ENCODE measurements around the gene LCN15.

The LCN15 gene

DNA sequence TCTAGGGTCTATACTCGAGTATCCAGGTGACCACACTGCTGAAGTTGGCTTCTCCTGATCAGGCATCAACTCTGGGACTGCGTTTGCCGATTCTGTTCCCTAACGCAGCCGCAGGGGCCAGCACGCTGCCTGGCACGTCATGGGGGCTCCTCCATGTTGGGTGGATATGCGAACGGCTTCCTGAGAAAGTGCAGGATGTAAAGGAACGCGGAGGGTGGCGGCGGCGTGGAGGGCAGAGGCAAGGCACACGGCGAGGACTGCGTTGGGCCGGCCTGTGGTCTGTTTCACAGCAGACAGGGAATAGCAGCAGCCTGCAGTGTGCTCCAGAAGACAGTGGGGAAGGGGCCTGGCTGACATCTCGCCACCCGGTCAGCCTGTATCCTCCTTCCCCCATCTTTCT, 25.4 kb downstream of the LCN15 start:
- DNase-seq: no peak

DNA sequence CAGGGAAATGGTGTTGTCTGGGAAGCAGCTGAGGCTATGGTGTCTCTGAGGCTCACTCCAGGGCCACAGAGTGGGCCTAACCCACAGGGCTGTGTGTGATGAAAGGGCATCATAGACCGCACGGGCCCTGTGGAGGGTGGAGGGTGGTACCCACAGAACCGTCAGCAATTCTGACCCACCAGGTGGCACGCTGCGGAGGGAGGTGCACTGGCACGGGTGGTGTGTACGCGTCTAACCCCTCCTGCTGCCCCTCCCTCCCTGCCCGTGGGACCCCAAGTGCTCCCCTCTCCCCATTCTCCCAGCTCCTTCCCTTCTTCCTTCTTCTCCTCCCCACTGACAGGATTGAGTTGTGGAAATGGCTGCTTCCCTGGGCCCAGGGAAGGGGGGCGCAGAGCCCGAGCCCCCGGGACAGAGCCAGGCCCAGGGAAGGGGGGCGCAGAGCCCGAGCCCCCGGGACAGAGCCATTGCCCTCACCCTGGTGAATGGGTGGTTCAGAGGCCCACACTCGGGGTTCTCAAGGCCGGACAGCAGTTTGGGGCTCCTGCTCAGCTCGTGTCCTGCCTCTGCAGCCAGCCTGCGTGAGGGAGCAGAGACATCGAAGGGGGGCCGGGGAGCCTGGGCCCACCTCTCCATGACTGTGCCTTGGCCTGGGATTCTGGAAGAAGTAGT, 28.4 kb downstream of the LCN15 start:
- DNase-seq: no peak

DNA sequence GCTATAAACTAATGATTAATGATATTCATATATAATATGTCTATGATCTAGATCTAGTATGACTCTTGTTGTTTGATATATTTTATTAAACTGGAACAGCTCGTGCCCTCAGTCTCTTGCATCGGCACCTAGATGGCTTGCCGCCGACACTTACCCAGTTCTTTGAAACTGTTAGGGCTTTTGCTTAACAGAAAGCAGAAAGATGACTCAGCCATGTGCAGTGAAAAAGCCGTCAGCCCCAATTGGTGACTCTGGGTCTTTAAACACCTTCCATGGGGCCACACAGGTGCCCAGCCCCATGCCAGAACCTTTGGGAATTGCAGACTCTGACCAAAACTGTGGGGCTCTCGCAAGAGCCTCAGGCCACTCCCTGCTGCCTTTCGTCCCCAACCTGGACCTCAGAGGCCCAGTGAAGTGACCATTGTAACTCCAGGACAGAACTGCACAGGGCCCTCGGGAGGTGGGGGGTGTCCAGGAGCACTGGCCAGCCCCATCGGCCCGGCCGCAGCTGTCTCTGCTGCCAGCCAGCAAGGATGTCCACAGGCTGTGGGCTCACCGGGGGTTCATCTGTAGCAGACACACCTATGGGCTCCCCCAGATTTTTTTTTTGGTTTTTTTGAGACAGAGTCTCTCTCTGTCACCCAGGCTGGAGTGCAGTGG, 29.4 kb downstream of the LCN15 start:
- no peak for DNase-seq

DNA sequence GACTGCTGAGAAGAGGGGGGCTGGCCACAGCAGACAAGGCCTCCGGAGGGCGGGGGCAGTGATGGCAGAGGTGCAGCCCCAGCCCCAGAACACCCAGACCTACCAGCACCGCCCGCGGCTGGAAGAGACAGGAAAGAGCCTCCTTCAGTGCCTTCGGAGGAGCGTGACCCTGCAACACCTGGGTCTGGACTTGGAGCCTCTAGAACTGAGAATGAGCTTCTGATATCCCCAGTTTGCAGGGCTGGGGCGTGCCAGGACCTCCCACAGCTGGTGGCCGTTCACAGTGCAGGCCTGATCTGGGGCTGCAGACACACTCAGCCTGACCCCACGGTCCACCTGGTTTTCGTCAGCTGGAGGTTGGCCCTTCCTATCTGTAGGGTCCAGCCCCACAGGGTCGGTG, 30.7 kb downstream of the LCN15 start:
- no peak for DNase-seq

DNA sequence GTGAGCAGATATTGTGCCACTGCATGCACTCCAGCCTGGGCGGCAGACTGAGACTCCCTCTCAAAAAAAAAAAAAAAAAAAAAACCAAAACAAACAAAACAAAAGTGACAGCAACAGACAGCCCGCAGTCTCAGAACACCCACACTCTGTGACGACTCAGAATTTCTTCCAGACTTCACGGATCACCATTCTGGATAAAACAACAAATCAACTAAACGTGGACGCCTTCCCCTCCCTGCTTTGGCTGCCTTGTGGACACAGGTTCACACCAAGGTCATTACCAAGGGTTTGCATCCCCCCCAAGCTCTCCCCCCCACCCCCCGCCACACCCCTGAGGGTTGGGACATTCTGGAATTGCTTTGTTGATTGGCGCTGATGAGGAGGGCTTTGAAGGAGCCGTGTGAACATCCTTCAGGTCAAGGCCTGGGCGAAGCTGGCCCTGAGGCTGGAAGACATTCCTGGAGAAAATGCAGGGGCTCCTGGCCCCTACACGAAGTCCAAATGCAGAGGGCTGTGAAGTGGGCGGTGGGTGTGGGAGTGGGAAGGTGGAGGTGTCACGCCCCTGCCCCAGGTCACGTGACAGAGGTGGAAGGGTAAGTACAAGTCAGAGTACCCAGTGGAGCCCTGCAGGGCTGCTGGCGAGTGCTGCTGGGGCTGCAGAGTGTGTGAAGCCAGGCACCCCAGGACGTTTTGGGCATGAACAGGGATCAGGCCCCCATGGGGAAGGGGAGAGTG, 31.7 kb downstream of the LCN15 start:
- no peak for DNase-seq

DNA sequence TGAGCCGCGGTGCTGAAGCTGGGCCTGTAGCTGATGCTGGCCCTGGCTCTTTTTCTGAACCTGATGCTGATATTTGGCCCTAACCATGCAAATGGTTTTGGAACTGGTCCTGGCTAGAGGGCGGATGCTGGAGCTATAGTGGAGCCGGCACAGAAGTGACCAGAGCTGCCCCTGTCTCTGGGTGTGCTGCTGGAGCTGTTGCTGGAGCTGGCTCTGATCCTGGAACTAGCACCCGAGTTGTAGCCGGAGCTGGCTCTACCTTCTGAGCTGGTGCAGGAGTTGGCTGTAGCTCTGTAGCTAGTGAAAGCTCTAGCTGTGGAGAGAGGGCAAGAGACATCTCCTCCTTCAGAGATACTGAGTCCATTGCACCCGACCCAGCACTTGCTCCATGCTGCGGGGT, 34.4 kb downstream of the LCN15 start:
- no peak for DNase-seq

DNA sequence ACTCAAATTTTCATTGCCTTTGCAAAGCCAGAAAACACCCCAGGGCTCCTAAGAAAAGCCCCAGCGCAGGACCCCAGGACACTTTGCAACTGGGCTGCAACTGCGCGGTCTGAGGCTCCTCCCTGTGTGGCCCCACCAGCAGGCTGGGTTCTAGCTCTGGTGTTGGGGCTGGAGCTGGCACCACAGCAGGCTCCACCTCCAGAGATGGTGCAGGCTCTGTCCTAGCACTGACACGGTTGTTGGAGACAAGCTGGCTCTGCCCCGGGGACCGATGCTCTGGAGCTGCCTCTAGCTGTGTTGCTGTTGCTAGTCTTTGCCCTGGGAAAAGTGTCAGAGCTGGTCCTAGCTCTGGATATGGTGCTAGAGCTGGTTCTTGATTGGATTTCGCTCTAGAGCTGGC, 35.2 kb downstream of the LCN15 start:
- peak in 1 of 2 experiments; percentile 8 for DNase-seq

DNA sequence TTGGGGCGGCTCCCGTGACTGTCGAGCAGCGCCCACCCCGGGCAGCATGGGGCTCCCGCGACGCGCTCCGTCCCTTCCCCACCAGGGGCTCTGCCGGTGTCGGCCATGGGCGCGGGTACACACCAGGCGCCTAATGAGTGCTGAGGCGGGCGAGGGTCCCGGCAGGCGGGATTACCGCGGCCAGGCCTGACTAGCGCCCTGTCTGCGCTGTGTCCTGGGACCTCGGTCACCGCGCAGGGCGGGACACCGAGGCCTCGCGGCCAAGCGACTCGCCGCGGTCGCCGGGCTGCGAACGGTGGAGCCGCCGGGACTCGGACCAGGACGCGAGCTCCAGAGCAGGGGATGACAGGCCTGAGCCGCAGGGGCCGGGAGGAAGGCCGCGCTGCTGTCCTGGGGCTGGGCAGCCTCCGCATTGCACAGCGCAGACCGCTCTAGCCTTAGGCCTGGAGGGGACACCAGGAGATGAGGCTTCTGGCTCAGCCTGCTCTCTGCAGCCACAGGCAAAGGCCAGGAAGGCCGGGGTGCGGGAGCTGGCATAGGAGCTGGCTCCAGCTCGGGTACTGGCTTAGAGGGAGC, 35.7 kb downstream of the LCN15 start:
- no peak for DNase-seq

DNA sequence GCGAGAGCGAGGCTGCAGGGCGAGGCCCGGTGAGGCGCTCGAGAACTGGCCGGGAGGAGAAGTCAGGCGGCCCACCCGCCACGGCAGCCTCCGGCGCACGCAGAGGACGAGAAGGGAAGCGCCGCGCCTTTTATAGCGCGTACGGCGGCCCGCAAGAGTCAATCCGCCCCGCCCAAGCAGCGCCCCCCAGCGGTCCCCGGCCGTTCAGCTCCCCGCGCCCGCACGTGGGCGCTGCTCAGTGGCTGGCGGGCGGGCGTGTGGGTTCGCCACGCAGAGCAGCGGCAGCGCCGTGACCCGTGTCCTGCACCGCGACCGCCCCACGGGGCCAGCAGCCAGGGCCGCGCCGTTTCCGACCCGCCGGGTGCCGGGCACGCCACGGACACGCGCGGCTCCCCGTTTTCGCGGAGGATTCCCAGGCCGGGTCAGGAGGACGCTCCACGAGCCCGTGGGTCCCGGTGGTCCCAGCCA, 36.2 kb downstream of the LCN15 start:
- DNase-seq: peak; percentile 32 to 84

DNA sequence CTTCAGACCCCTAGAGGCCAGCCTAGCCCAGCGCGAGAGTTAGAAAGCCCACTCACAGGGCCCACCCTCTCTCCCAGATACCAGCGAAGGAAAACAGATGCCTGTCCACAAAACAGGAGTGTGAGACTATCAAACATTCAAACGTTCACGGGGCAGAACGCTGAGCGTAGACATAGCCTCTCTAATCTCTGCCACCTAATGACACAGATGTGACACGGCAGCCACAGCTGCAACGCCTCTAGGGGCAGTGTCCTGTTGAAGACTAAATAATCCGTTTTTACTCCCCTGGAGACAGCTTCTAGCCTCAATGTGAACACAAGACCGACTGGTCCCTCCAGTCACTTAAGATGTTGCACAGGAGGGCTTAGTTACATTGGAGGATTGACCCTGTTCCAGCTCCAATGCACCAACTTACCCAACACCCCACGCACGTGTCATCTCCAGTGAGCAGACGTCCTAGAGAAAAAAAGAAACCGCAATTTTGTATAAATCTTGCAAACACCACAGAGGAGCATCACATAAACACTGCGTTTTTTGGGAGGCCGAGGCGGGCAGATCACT, 37.6 kb downstream of the LCN15 start:
- no peak for DNase-seq

DNA sequence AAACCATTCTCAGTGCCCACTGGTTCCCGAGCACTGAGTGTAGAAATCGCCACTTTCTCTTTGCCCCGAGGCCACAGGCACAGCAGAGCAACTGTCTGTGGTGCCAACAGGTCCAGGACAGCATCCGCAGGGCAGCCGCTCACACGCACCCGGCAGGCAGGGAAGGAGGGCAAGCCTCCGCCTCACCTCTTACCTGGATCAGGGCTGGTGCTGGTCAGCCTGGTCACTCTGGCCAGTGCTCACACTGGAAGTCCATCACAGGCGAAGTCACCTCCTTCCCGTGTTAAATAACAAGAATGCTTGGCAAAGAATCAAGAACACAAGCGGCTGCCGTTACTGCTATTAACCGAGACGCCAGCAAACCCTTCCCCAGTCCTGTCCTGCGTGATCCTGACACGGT, 38.2 kb downstream of the LCN15 start:
- DNase-seq: no peak

DNA sequence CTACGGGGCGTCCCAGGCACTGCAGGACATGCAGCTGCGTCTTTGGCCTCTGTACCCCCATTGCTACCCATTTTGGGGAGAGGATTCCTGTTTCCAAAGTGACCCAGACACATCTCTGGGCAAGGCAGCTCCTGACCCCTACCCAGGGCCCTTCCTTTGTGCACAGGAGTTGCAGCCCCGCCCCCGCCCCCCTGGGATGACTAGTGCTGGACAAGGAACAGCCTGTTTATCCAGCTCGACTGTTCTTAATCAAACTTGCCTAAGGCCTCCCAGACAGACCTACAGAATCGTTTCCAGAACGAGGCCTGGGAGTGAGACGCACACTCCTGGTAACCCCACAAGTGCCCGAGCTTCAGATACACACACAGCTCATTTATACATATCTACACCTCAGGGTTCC, 38.7 kb downstream of the LCN15 start:
- no peak for DNase-seq

DNA sequence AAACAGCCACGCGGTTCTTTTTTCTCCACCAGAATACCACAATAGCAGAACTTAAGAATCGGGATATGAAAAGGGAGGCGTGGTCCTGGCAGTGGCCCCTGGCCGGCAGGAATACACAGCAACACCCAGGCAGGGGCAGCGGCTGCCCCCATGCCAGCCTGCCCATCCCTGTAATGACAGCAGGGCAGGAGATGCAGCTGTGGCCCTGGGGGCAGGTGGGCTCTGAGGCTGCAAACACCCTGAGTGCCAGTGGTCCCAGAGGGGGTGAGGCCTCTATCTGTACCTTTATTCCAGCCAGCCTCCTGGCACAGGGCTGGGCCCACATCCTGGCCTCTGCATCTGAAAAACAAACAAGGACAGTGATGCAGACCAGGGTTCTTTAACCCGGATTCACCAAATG, 39.5 kb downstream of the LCN15 start:
- no peak for DNase-seq

DNA sequence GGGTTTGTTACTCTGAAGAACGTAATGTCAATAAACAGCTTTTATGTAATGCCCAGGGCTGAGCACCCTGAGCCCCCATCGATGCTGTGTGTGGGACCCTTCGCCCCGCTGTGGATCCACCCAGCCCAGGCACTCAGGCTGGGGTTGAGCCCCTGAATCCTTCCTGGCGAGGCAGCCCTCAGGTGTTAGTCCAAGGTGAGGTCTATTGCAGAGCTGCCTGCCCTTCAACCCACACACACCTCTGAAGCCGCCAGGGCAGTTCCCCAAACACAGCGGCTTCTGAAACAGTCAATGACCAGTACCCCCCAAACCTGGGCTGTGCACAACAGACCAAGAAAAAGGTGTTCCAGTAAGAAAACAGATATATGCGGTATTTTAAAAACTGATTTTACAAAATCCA, 40.3 kb downstream of the LCN15 start:
- no peak for DNase-seq

DNA sequence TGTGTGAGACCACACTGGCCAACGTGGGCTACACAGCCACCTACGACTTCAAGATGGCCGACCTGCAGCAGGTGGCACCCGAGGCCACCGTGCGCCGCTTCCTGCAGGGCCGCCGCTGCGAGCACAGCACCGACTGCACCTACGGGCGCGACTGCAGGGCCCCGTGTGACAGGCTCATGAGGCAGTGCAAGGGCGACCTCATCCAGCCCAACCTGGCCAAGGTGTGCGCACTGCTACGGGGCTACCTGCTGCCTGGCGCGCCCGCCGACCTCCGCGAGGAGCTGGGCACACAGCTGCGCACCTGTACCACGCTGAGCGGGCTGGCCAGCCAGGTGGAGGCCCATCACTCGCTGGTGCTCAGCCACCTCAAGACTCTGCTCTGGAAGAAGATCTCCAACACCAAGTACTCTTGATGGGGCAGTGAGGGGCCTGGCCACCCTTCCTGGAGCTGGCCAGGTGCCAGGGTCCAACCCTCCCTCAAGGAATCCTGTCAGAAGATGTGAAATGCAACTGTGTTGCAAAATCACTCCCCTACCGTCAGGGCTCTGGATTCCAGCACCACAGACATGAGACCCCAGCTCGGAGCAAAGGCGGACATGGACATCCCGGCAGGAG, 40.8 kb downstream of the LCN15 start:
- DNase-seq: no peak

DNA sequence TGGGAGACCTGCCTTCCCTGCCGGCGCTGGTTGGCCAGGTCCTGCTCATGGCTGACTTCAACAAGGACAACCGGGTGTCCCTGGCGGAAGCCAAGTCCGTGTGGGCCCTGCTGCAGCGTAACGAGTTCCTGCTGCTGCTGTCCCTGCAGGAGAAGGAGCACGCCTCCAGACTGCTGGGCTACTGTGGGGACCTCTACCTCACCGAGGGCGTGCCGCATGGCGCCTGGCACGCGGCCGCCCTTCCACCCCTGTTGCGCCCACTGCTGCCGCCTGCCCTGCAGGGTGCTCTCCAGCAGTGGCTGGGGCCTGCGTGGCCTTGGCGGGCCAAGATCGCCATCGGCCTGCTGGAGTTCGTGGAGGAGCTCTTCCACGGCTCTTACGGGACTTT, 41.4 kb downstream of the LCN15 start:
- no peak for DNase-seq

DNA sequence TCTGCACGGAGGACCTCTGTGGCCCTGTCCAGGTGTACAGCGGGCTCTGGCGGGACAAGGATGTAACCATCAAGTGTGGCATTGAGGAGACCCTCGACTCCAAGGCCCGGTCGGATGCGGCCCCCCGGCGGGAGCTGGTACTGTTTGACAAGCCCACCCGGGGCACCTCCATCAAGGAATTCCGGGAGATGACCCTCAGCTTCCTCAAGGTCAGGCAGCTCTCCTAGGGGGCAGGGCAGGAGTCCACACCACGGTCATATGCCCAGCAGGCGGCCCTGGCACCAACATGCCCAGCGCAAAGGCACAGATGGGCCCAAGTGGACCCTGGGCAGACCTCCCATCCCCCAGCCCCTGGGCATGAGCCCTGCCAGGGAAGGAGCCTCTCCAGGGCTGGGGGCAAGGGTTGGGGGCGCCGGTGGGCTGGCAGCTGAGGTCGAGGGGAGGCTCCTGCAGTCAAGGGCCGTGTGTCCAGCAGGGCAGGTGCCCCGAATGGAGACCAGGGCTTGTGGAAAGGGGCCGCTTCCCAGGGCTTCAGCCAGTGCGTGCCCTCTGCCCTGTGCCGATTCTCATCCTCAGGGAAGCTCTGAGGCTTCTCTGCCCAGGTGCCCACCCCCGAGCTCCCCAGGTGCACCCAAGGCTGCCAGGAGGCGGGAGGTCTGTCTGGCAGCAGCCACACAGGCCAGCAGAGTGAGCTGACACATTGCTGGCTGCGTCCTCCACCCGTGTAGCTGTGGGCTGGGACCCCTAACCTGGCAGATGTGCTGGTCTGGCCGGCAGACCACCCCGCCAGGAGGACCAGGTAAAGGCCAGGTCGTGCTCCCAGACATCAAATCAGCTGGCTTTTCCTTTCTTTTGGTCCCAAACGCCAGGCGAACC, 42.0 kb downstream of the LCN15 start:
- DNase-seq: no peak

DNA sequence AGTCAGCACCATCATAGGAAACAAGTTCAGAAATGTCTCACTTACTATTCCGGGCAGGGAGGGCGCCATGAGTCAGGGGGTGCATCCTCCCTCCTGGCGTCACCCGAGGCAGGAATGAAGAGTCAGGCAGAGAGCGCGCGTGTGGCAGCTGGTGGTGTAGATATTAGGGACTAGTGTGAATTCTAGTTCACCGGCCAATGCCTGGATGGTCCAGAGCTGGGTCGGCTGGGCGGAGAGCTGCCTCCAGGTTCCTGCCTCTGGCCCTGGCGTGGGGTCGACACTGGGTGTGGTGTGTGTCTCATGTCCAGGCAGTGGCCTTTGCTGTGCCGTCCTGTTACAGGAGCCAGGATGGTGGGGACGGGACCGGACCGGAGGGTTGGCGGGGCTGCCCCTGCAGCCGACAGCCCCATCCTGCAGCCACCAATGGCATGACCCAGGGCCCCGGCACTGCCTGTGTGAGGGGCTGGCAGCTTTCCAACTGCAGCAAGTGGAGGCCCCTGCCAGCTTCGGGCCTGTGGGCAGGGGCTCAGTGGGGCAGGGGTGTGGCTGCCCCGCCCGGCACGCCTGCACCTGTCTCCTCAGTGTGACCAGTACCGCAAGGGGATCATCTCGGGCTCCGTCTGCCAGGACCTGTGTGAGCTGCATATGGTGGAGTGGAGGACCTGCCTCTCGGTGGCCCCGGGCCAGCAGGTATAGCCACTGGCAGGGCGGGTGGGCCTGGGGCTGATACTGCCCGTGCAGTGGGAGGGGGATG, 42.8 kb downstream of the LCN15 start:
- DNase-seq: no peak

DNA sequence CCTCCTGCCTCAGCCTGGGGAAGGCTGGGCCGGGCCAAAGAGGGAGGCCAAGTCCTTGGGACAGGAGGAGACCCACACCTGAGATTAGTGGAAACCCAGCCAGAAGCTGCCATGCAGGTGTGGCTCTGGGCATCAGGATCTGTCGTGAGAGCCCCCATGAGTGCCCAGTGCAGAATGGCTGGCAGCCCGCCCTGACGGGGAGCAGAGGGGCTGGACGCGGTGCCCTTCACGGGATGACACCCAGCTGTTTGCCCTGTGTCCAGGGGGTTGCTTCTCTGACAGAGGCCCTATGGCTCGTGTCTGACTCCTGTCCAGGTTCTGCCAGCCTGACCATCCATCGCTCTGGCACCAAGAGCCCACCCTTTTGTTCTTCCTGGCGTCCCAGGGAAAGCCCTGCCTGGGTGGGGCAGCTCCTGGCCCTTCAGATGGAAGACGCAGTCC, 43.4 kb downstream of the LCN15 start:
- no peak for DNase-seq

DNA sequence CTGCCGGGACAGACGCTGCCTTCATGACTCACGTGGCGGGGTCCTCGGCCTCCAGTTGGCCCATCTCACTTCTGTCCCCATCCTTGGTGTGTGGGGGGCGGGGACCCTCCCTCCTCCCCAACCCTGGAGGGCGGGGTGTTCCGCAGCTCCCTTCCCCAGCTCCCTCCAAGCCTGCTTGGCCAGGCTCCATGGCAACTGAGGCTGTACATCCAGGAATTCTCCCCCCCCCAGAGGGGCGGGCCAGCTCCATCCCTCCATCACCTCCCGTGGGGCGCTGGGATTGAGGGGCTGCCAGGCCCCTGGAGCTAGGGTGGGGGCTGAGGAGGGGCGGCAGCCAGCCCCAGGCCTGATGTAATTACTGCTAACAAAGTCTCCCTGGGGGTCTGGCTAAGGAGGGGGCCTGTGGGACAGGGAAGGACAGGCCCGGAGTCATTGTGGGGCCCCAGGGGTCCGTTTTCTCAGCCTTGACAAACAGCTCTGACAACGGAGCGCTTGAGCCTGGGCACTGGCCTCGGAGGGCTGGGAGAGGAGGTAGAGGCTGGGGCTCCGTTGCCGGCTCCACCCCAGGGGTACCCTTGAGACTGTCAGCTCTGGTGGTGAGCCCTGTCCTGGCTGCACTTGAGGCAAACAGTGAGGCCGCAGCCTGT, 43.9 kb downstream of the LCN15 start:
- no peak for DNase-seq

Measured in NCI-H446 (cell line).